IMR-90 (cell line): ENCODE results near the gene HCAR3. TPM values are rescaled to one million over a fixed set of nuclear protein-coding genes. Genes with fewer than 3 reads are reported as not detected.
A peak's percentile ranks its signal among the peaks of the same experiment; 100 is the strongest.
"Not testable (repeated sequence)": the region's sequence is repeated elsewhere in the genome, so short reads cannot be mapped to it uniquely, and the experiment has no call there.

Source experiments
- ATAC-seq: fragments of 200-7000 bp; cut with Tn5 transposase; 2 replicates; pipeline ENCODE4 v1.9.1; 2020; ENCODE audit warnings: low read depth, mild to moderate bottlenecking, moderate library complexity
- BruUV-seq: library from RNA; stranded (reverse); fragments of 400-500 nt; replicated peaks from 2 replicates; lab custom pipeline; 2021; lab: Mats Ljungman, UMichigan
- CTCF ChIA-PET: fragments of 300-600 bp; formaldehyde crosslinking; extraction: SDS; loops from one replicate; lab custom pipeline; 2021; ENCODE audit warnings: antibody characterized with exemption; lab: Yijun Ruan, JAX
- POLR2A ChIA-PET: fragments of 300-600 bp; sonication (Branson Sonifier 250); formaldehyde crosslinking; loops from one replicate; lab custom pipeline; 2022; ENCODE audit warnings: antibody characterized with exemption; ENCODE audit not compliant: unreplicated experiment; lab: Charles Lee
- DNase-seq: peaks from one replicate; pipeline ENCODE4 v3.0.0; 2013
- H2AFZ ChIP-seq: replicated peaks from 2 replicates; pipeline ENCODE3; 2013; ENCODE audit warnings: low read length, mild to moderate bottlenecking; ENCODE audit not compliant: poor library complexity
- H2AK5ac ChIP-seq: 2 replicates; pipeline ENCODE4 v1.6.1; 2013; ENCODE audit warnings: low read depth, low read length, inconsistent platforms
- H2AK9ac ChIP-seq: replicated peaks from 2 replicates; pipeline ENCODE3; 2013; ENCODE audit warnings: mild to moderate bottlenecking, low read depth, low read length, moderate library complexity; ENCODE audit not compliant: poor library complexity
- H2BK120ac ChIP-seq: 2 replicates; pipeline ENCODE4 v1.6.1; 2013; ENCODE audit warnings: low read depth, low read length, inconsistent platforms
- H2BK15ac ChIP-seq: 3 replicates; pipeline ENCODE4 v1.6.1; 2013; ENCODE audit warnings: low read depth, low read length, inconsistent platforms
- H2BK20ac ChIP-seq: 2 replicates; pipeline ENCODE4 v1.6.1; 2013; ENCODE audit warnings: low read depth, mild to moderate bottlenecking, inconsistent platforms, low read length, moderate library complexity
- H2BK5ac ChIP-seq: 2 replicates; pipeline ENCODE4 v1.6.1; 2013; ENCODE audit warnings: mild to moderate bottlenecking, low read depth, low read length, inconsistent platforms; ENCODE audit not compliant: poor library complexity, severe bottlenecking
- H3K14ac ChIP-seq: replicated peaks from 2 replicates; pipeline ENCODE4 v1.6.1; 2013; ENCODE audit warnings: low read depth, low read length, inconsistent platforms
- H3K18ac ChIP-seq: 2 replicates; pipeline ENCODE4 v1.6.1; 2013; ENCODE audit warnings: low read depth, low read length, control low read depth
- H3K23ac ChIP-seq: 2 replicates; pipeline ENCODE4 v1.6.1; 2013; ENCODE audit warnings: low read depth, low read length, inconsistent platforms
- H3K27ac ChIP-seq: 2 replicates; pipeline ENCODE4 v1.5.1; 2013; ENCODE audit warnings: mild to moderate bottlenecking, control low read depth, low read length; ENCODE audit not compliant: insufficient read depth
- H3K27me3 ChIP-seq: 2 replicates; pipeline ENCODE4 v1.6.1; 2013; ENCODE audit warnings: low read length; ENCODE audit not compliant: control insufficient read depth, insufficient read depth
- H3K36me3 ChIP-seq: 2 replicates; pipeline ENCODE4 v1.6.1; 2013; ENCODE audit warnings: low read length, mixed read lengths; ENCODE audit not compliant: control insufficient read depth, insufficient read depth
- H3K4ac ChIP-seq: 2 replicates; pipeline ENCODE4 v1.6.1; 2013; ENCODE audit warnings: low read depth, low read length, inconsistent platforms
- H3K4me1 ChIP-seq: 2 replicates; pipeline ENCODE4 v1.6.1; 2013; ENCODE audit warnings: low read length, mixed read lengths; ENCODE audit not compliant: control insufficient read depth, insufficient read depth
- H3K4me2 ChIP-seq: 2 replicates; pipeline ENCODE4 v1.6.1; 2013; ENCODE audit warnings: low read depth, mild to moderate bottlenecking, control low read depth, low read length, moderate library complexity
- H3K4me3 ChIP-seq: 2 replicates; pipeline ENCODE4 v1.5.1; 2013; ENCODE audit warnings: low read depth, mild to moderate bottlenecking, control low read depth, low read length, moderate library complexity; ENCODE audit not compliant: insufficient read depth
- H3K56ac ChIP-seq: 2 replicates; pipeline ENCODE4 v1.6.1; 2013; ENCODE audit warnings: low read length, inconsistent platforms; ENCODE audit not compliant: insufficient read depth; ENCODE audit errors: extremely low read depth
- H3K79me1 ChIP-seq, 2 experiments: 2 replicates each; pipeline ENCODE4 v1.6.1; 2013; ENCODE audit warnings: low read length in 2 of 2, inconsistent platforms in 1 of 2, low read depth in 1 of 2
- H3K9ac ChIP-seq: 2 replicates; pipeline ENCODE4 v1.6.1; 2013; ENCODE audit warnings: low read depth, low read length, control low read depth
- H3K9me1 ChIP-seq: 2 replicates; pipeline ENCODE4 v1.6.1; 2013; ENCODE audit warnings: low read length, inconsistent platforms; ENCODE audit not compliant: insufficient read depth
- H3K9me3 ChIP-seq: 2 replicates; pipeline ENCODE4 v1.6.1; 2013; ENCODE audit warnings: low read length; ENCODE audit not compliant: control insufficient read depth, insufficient read depth
- H4K20me1 ChIP-seq: 2 replicates; pipeline ENCODE4 v1.6.1; 2013; ENCODE audit warnings: low read length, inconsistent platforms; ENCODE audit not compliant: insufficient read depth
- H4K5ac ChIP-seq: 2 replicates; pipeline ENCODE4 v1.6.1; 2013; ENCODE audit warnings: mild to moderate bottlenecking, low read depth, low read length, control low read depth
- H4K8ac ChIP-seq, 2 experiments: 2 replicates each; pipeline ENCODE4 v1.6.1; 2013; ENCODE audit warnings: low read depth in 2 of 2, low read length in 2 of 2, control low read depth in 1 of 2, inconsistent platforms in 1 of 2
- H4K91ac ChIP-seq: 2 replicates; pipeline ENCODE4 v1.6.1; 2013; ENCODE audit warnings: low read depth, low read length, inconsistent platforms; ENCODE audit not compliant: insufficient read depth
- WGBS, 2 experiments: methylation state at CpG; one replicate each; pipeline versions ENCODE4 v1.1.5 to v1.1.7; 2013; ENCODE audit warnings: missing lambda C conversion rate in 2 of 2; ENCODE audit not compliant: insufficient read length in 1 of 2; ENCODE audit errors: extremely low coverage in 2 of 2; 5-methylcytosine and 5-hydroxymethylcytosine counted together
- dilution Hi-C: fragments of 300-500 bp; cut with HindIII; formaldehyde crosslinking; loops from one replicate; pipeline ENCODE4 v1.14.3; 2018; ENCODE audit warnings: low sequenced_read_pairs; ENCODE audit not compliant: unreplicated experiment
- in situ Hi-C: fragments of 300-500 bp; cut with MboI; formaldehyde crosslinking; loops from 3 replicates; pipeline ENCODE4 v1.14.3; 2019; ENCODE audit warnings: low sequenced_read_pairs, inconsistent platforms, mixed read lengths
- intact Hi-C: fragments of 100-400 bp; cut with micrococcal nuclease; formaldehyde crosslinking; loops from 2 replicates; pipeline ENCODE4 v1.10.0; 2022
- polyA plus RNA-seq, 3 experiments: library from polyadenylated mRNA; depleted of rRNA; stranded (reverse); fragments of >200 nt; gene quantifications; 2 replicates each; pipeline ENCODE4 v1.2.3, GENCODE V29; 2012; ENCODE audit warnings: low replicate concordance in 1 of 3
- total RNA-seq: library from RNA; depleted of rRNA; stranded (reverse); fragments of >200 nt; gene quantifications from 2 replicates; pipeline ENCODE4 v1.2.3, GENCODE V29; 2012

HCAR3 gene
- total and polyA plus RNA-seq, 2 of the 4 experiments (the other 2 are of a cell fraction) = not detected

- H3K56ac ChIP-seq, H3K9ac ChIP-seq, H4K8ac ChIP-seq, H3K36me3 ChIP-seq, H2BK120ac ChIP-seq, in situ Hi-C loops, H2AK9ac ChIP-seq, H3K9me1 ChIP-seq, H3K4ac ChIP-seq, BruUV-seq, intact Hi-C loops, H3K79me1 ChIP-seq, H3K9me3 ChIP-seq, H3K4me2 ChIP-seq, dilution Hi-C loops, H2BK15ac ChIP-seq, H3K14ac ChIP-seq, POLR2A ChIA-PET, H4K5ac ChIP-seq, H3K4me3 ChIP-seq, H3K18ac ChIP-seq, H3K27ac ChIP-seq, DNase-seq, H2AFZ ChIP-seq, H2BK5ac ChIP-seq, H3K23ac ChIP-seq, H2BK20ac ChIP-seq, H4K20me1 ChIP-seq, H3K27me3 ChIP-seq, CTCF ChIA-PET, ATAC-seq: not testable (repeated sequence)
- Histone ChIP-seq H2AK5ac (0 out of 2 replicates have a peak overlapping the region, but pooled peaks have one; percentile 79), H4K91ac (0 out of 2 replicates have a peak overlapping the region, but pooled peaks have one; percentile 12), H3K4me1 (peaks cover 11% of the 10 kb centered on the region)
- WGBS, 2 experiments = 94% methylated on average over 11 of the region's 32 CpGs; no CpG with 5 or more reads in 1 of the 2 experiments
Measured at GRCh38 chr12:122676781-122677180, 39.8 kb downstream of the HCAR3 start.

- H3K36me3 ChIP-seq, ATAC-seq, in situ Hi-C loops, H3K9me3 ChIP-seq, dilution Hi-C loops, H3K9ac ChIP-seq, H3K27me3 ChIP-seq, intact Hi-C loops, H3K4me3 ChIP-seq, H4K5ac ChIP-seq, H3K9me1 ChIP-seq, H3K27ac ChIP-seq, H4K8ac ChIP-seq, POLR2A ChIA-PET, H2AK5ac ChIP-seq, H2BK15ac ChIP-seq, DNase-seq, H3K23ac ChIP-seq, H4K20me1 ChIP-seq, H4K91ac ChIP-seq, H2BK5ac ChIP-seq, H3K4ac ChIP-seq, H2BK120ac ChIP-seq, H3K18ac ChIP-seq, H3K4me2 ChIP-seq, H2AK9ac ChIP-seq, H3K14ac ChIP-seq, H2BK20ac ChIP-seq, CTCF ChIA-PET, BruUV-seq, H3K56ac ChIP-seq, H3K4me1 ChIP-seq, H2AFZ ChIP-seq, H3K79me1 ChIP-seq: not testable (repeated sequence)
- no CpG with 5 or more reads among the region's 8 CpGs for WGBS, 2 experiments
Measured at GRCh38 chr12:122676015-122676414, 40.6 kb downstream of the HCAR3 start.
